ENCODE measurements around the gene DDX56.

DDX56 gene

GRCh38 chr7:44607141-44608068 lies 33.7 kb upstream of the DDX56 start:
- no peaks in the 10 kb centered on the region for H3K9me2 ChIP-seq (replicated peaks; ENCODE audit: control insufficient read depth, low read length)
- no peak for TF ChIP-seq CTCF (IDR thresholded peaks at IDR 0.05; ENCODE audit: low read depth, low read length, poor library complexity, severe bottlenecking)
- TF ChIP-seq EZH2phosphoT487 (IDR thresholded peaks at IDR 0.05; ENCODE audit: borderline replicate concordance, low read length): peak; percentile 43; the same call in 1 of the 2 replicates
- peaks cover 22% of the 10 kb centered on the region for H3K36me3 ChIP-seq (ENCODE audit: control insufficient read depth, low read length)
- H3K4me1 ChIP-seq (ENCODE audit: control insufficient read depth, low read length): peaks cover 55% of the 10 kb centered on the region
- H4K20me1 ChIP-seq (ENCODE audit: control insufficient read depth, insufficient read depth, low read depth, low read length): peaks cover 8% of the 10 kb centered on the region; the same call in 1 of the 2 replicates
- H3K9me3 ChIP-seq (ENCODE audit: control insufficient read depth, insufficient read depth, low read length): no peaks in the 10 kb centered on the region
- peak overlapping the region; percentile 100 for H3K4me2 ChIP-seq (ENCODE audit: low read length)
- H3K4me3 ChIP-seq (ENCODE audit: low read length): peak overlapping the region; percentile 99
- peak overlapping the region; percentile 80 for H3K27ac ChIP-seq (ENCODE audit: low read depth, low read length)
- H3K79me2 ChIP-seq (ENCODE audit: control insufficient read depth, low read length): peaks cover 55% of the 10 kb centered on the region
- H3F3A ChIP-seq (ENCODE audit: control insufficient read depth, insufficient read depth): peaks cover 5% of the 10 kb centered on the region
- peaks cover 5% of the 10 kb centered on the region; the same call in 1 of the 2 replicates for H3K27me3 ChIP-seq (ENCODE audit: control insufficient read depth, low read length)

DNA sequence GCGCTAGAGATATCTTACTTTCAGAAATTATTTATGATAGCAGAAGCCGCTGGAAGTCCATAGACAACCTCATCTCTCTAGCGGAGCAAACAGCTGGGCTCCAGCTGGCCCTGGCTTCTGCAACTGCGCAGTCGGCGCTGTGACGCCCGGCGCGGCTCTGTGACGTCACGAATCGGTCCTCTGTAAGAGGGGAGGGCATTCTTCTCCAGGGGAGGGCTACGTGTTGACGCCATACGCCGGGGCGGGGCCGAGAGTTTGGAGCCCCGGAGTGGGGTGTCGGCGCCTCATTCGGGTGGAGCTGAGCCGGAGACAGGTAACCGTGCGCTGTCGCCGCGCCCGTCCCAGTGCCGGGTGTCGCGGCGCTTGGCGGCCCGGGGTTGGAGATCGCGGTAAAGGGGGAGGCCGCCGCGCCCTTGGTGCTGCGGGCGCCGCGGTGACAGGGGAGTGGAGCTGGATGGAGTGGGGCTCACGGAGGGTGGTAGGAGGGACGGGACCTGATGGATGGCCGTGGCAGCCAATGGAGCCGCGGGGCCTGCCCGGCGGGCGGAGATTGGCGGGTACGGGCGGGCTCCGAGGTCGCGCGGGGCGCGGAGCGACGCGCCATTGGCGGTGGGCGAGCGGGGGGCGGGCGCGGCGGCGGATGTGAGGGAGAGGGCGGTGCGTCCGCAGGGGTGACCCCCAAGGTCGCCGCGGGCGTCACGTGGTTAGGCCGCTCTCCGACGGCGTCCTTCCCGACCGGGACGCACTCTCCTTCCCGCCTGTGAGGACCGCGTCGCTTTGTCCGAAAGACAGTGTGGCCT lies 32.8 kb upstream of the DDX56 start, which contains the start of gene OGDH:
Gene OGDH (plus strand): TSS at position 287 of the 800 bp plus-strand sequence. CDS start 17,717 bp downstream, outside the sequence.
- Histone ChIP-seq H3K4me3 (ENCODE audit: low read length) (peak within 1 kb of the TSS; percentile 99), H4K20me1 (ENCODE audit: control insufficient read depth, insufficient read depth, low read depth, low read length) (peaks cover 8% of the 10 kb centered on the region; the same call in 1 of the 2 replicates), H3F3A (ENCODE audit: control insufficient read depth, insufficient read depth) (peaks cover 9% of the 10 kb centered on the region), H3K36me3 (ENCODE audit: control insufficient read depth, low read length) (peaks cover 22% of the 10 kb centered on the region), H3K27ac (ENCODE audit: low read depth, low read length) (peak within 1 kb of the TSS; percentile 80), H3K79me2 (ENCODE audit: control insufficient read depth, low read length) (peaks cover 47% of the 10 kb centered on the region), H3K4me1 (ENCODE audit: control insufficient read depth, low read length) (peaks cover 64% of the 10 kb centered on the region), H3K9me3 (ENCODE audit: control insufficient read depth, insufficient read depth, low read length) (no peaks in the 10 kb centered on the region), H3K9me2 (replicated peaks; ENCODE audit: control insufficient read depth, low read length) (no peaks in the 10 kb centered on the region), H3K4me2 (ENCODE audit: low read length) (peak within 1 kb of the TSS; percentile 100), H3K27me3 (ENCODE audit: control insufficient read depth, low read length) (peaks cover 5% of the 10 kb centered on the region; the same call in 1 of the 2 replicates)
- TF ChIP-seq CTCF (IDR thresholded peaks at IDR 0.05; ENCODE audit: low read depth, low read length, poor library complexity, severe bottlenecking): no peak
- TF ChIP-seq EZH2phosphoT487 (IDR thresholded peaks at IDR 0.05; ENCODE audit: borderline replicate concordance, low read length): no peak

- H3K27ac ChIP-seq (ENCODE audit: low read depth, low read length): no peak overlapping the region
- H4K20me1 ChIP-seq (ENCODE audit: control insufficient read depth, insufficient read depth, low read depth, low read length): peaks cover 6% of the 10 kb centered on the region; the same call in 1 of the 2 replicates
- peaks cover 22% of the 10 kb centered on the region for H3K36me3 ChIP-seq (ENCODE audit: control insufficient read depth, low read length)
- no peak overlapping the region for H3K4me2 ChIP-seq (ENCODE audit: low read length)
- H3K4me3 ChIP-seq (ENCODE audit: low read length): no peak overlapping the region
- H3K4me1 ChIP-seq (ENCODE audit: control insufficient read depth, low read length): peaks cover 75% of the 10 kb centered on the region
- no peak for TF ChIP-seq EZH2phosphoT487 (IDR thresholded peaks at IDR 0.05; ENCODE audit: borderline replicate concordance, low read length)
- TF ChIP-seq CTCF (IDR thresholded peaks at IDR 0.05; ENCODE audit: low read depth, low read length, poor library complexity, severe bottlenecking): no peak
- peaks cover 5% of the 10 kb centered on the region; the same call in 1 of the 2 replicates for H3K27me3 ChIP-seq (ENCODE audit: control insufficient read depth, low read length)
- H3K79me2 ChIP-seq (ENCODE audit: control insufficient read depth, low read length): peaks cover 31% of the 10 kb centered on the region
- H3K9me3 ChIP-seq (ENCODE audit: control insufficient read depth, insufficient read depth, low read length): no peaks in the 10 kb centered on the region
- peaks cover 9% of the 10 kb centered on the region for H3F3A ChIP-seq (ENCODE audit: control insufficient read depth, insufficient read depth)
- H3K9me2 ChIP-seq (replicated peaks; ENCODE audit: control insufficient read depth, low read length): no peaks in the 10 kb centered on the region
These were observed 31.2 kb upstream of the DDX56 start for GRCh38 chr7:44604941-44605340.
